ENCODE data around the gene GDF10.

Gene GDF10

GRCh38 chr10:47359626-47360418, 59.8 kb downstream of the GDF10 start:
- H3K4me3 ChIP-seq (replicated peaks; ENCODE audit: low read depth, low read length), result no peak overlapping the region
- DNase-seq (ENCODE audit: extremely low read depth, low read depth), result no peak
- TF ChIP-seq, protein P1, sequence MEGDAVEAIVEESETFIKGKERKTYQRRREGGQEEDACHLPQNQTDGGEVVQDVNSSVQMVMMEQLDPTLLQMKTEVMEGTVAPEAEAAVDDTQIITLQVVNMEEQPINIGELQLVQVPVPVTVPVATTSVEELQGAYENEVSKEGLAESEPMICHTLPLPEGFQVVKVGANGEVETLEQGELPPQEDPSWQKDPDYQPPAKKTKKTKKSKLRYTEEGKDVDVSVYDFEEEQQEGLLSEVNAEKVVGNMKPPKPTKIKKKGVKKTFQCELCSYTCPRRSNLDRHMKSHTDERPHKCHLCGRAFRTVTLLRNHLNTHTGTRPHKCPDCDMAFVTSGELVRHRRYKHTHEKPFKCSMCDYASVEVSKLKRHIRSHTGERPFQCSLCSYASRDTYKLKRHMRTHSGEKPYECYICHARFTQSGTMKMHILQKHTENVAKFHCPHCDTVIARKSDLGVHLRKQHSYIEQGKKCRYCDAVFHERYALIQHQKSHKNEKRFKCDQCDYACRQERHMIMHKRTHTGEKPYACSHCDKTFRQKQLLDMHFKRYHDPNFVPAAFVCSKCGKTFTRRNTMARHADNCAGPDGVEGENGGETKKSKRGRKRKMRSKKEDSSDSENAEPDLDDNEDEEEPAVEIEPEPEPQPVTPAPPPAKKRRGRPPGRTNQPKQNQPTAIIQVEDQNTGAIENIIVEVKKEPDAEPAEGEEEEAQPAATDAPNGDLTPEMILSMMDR (IDR thresholded peaks at IDR 0.05; ENCODE audit: low read depth, low read length, missing control alignments), result no peak

DNA sequence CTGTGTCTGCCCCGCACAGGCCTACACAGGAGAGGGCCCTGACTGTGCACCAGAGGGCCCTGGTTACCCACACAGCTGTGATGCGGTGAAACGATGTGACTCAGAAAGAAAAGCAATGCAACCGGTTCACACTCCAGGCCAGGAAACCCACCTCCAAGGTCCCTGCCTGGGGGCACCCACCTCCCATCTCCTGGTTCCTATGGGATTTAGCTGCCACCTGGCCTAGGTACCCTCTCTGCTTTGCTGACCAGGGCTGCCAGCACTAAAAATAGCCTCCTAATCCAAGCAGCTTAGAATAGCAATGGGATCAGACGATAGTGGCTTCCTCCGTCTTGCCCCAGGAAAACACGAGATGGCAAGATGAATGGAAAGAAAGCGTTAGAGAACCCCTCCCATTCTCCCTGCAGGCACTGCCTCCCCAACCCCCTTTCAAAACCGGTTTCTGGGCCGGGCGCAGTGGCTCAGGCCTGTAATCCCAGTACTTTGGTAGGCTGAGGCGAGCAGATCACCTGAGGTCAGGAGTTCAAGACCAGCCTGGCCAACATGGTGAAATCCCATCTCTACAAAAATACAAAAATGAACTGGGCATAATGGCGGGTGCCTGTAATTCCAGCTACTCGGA, 60.5 kb downstream of the GDF10 start:
- no peak for DNase-seq (ENCODE audit: extremely low read depth, low read depth)
- TF ChIP-seq, protein P1 (IDR thresholded peaks at IDR 0.05; ENCODE audit: low read depth, low read length, missing control alignments), result no peak

GRCh38 chr10:47361293-47361692, 61.3 kb downstream of the GDF10 start:
- no peak overlapping the region for H3K4me3 ChIP-seq (replicated peaks; ENCODE audit: low read depth, low read length)
- TF ChIP-seq, protein P1 (IDR thresholded peaks at IDR 0.05; ENCODE audit: low read depth, low read length, missing control alignments), result peak; percentile 95
- DNase-seq (ENCODE audit: extremely low read depth, low read depth), result no peak

More for the DNA sequence above, 60.5 kb downstream of the GDF10 start:
- H3K4me3 ChIP-seq (replicated peaks; ENCODE audit: low read depth, low read length), result no peak overlapping the region

GRCh38 chr10:47362199-47362598, 62.2 kb downstream of the GDF10 start:
- TF ChIP-seq, protein P1 (IDR thresholded peaks at IDR 0.05; ENCODE audit: low read depth, low read length, missing control alignments), result no peak
- DNase-seq (ENCODE audit: extremely low read depth, low read depth), result no peak
- no peak overlapping the region for H3K4me3 ChIP-seq (replicated peaks; ENCODE audit: low read depth, low read length)
